Ascending aorta (tissue), 2 donors: ENCODE measurements around the gene MOG. TPM values are rescaled to one million over a fixed set of nuclear protein-coding genes. Genes with fewer than 3 reads are reported as not detected.
A peak's percentile ranks its signal among the peaks of the same experiment; 100 is the strongest.

Experiments
- DNase-seq, 2 donors: peaks; one replicate each; pipeline ENCODE4 v3.0.0-alpha.2; 2019; ENCODE audit warnings: low spot score in 2 of 2
- H3K27ac ChIP-seq, 2 donors: fragments of 200-600 bp; sonication (generic); one replicate each; pipeline ENCODE4 v1.5.1; 2016 to 2017; ENCODE audit warnings: mild to moderate bottlenecking in 1 of 2
- H3K27me3 ChIP-seq: fragments of 200-600 bp; sonication (generic); one replicate; pipeline ENCODE4 v1.5.1; 2017
- H3K36me3 ChIP-seq, 2 donors: fragments of 200-600 bp; sonication (generic); one replicate each; pipeline ENCODE4 v1.5.1; 2016
- H3K4me1 ChIP-seq, 2 donors: fragments of 200-600 bp; sonication (generic); one replicate each; pipeline ENCODE4 v1.5.1; 2016 to 2017; ENCODE audit warnings: mild to moderate bottlenecking in 1 of 2
- H3K4me3 ChIP-seq, 2 donors: fragments of 200-600 bp; sonication (generic); one replicate each; pipeline ENCODE4 v1.5.1; 2016 to 2017; ENCODE audit warnings: mild to moderate bottlenecking in 1 of 2
- H3K9me3 ChIP-seq, 2 donors: fragments of 200-600 bp; sonication (generic); one replicate each; pipeline ENCODE4 v1.5.1; 2016
- intact Hi-C: fragments of 100-400 bp; cut with DNase I; formaldehyde crosslinking; loops from one replicate; pipeline ENCODE4 v1.15.1; 2023
- total RNA-seq: library from RNA; depleted of rRNA; stranded (reverse); fragments of >200 nt; gene quantifications from one replicate; pipeline ENCODE4 v1.1.0, GENCODE V29; 2016
- TF ChIP-seq, protein P1 (sequence below), 3 experiments: fragments of 200-600 bp in 2 of 3; fragments of 450-650 bp in 1 of 3; sonication (generic) in 2 of 3; IDR thresholded peaks; one replicate each; pipeline ENCODE4 v1.5.1; 2016 to 2019; ENCODE audit warnings: antibody characterized with exemption in 3 of 3, mild to moderate bottlenecking in 1 of 3, moderate library complexity in 1 of 3

Gene MOG
- total RNA-seq, 1 donor from 2014 or later = not detected

- Histone ChIP-seq H3K9me3 (no peaks in the 10 kb centered on the region), H3K4me3 (peak overlapping the region; percentile 72 to 85), H3K27me3 (no peaks in the 10 kb centered on the region), H3K4me1 (peaks cover 11 to 25% of the 10 kb centered on the region in 2 donors), H3K27ac (peak overlapping the region; percentile 72 to 85), H3K36me3 (peaks cover 0 to 8% of the 10 kb centered on the region in 2 donors)
- TF ChIP-seq, protein P1, sequence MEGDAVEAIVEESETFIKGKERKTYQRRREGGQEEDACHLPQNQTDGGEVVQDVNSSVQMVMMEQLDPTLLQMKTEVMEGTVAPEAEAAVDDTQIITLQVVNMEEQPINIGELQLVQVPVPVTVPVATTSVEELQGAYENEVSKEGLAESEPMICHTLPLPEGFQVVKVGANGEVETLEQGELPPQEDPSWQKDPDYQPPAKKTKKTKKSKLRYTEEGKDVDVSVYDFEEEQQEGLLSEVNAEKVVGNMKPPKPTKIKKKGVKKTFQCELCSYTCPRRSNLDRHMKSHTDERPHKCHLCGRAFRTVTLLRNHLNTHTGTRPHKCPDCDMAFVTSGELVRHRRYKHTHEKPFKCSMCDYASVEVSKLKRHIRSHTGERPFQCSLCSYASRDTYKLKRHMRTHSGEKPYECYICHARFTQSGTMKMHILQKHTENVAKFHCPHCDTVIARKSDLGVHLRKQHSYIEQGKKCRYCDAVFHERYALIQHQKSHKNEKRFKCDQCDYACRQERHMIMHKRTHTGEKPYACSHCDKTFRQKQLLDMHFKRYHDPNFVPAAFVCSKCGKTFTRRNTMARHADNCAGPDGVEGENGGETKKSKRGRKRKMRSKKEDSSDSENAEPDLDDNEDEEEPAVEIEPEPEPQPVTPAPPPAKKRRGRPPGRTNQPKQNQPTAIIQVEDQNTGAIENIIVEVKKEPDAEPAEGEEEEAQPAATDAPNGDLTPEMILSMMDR (IDR thresholded peaks at IDR 0.05) = no peak
- intact Hi-C loops = loop anchor here (1.0 to 10.0 kb wide), 2 partner anchors 124 to 697 kb away; partner anchors contain the start of gene TRIM39
- DNase-seq = peak in 1 of 2 donors; percentile 86
Measured at GRCh38 chr6:29627755-29628418, 29.0 kb upstream of the MOG start.

DNA sequence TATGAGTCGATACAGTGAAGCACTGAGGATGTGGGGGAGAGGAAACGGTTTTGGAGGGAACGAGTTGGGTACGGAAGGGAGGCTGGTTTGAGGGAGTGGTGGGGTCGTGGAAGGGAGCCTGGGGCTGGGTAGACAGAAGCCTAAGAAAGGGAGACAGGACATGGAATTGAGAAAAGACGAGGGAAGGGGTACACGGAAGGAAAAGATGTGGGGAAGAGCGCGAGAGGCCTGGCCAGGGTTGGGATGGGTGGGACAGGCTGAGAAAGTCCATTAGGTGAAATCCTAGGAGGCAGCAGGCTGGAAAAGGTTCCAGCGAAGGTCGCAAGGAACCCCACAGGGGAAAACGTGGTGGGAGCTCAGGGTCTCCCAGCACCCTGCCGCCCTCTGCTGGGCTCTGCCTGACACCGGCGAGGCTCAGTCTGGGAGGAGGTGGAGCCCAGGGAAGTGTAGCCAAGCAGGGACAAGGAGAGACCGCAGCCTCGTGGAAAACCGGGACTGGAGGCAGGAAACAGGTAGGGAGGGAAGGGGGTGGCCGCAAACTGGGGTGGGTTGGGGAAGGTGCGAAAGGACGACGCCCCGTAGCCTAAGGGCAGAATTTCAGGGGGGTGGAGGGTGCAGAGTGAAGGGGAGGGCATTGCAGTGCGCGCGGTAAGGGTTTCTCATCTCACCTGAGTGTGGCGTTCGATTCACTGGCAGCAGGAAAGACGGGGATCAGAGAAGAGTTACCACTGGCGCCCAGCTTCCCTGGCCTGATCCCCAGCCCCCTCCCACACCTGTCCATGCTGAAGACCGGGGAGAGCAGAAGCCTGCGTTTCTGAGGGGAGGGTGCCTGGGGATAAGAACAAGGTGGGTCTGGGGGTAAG, 28.2 kb upstream of the MOG start:
- Histone ChIP-seq H3K36me3 (peaks cover 0 to 1% of the 10 kb centered on the region in 2 donors), H3K27me3 (no peaks in the 10 kb centered on the region), H3K9me3 (no peaks in the 10 kb centered on the region), H3K4me1 (peaks cover 11 to 25% of the 10 kb centered on the region in 2 donors), H3K4me3 (peak overlapping the region; percentile 72 to 85), H3K27ac (peak overlapping the region; percentile 72 to 85)
- intact Hi-C loops = loop anchor here (1.0 to 10.0 kb wide), 2 partner anchors 124 to 696 kb away; partner anchors contain the start of gene TRIM39
- DNase-seq = peak; percentile 41 to 86
- TF ChIP-seq, protein P1 (IDR thresholded peaks at IDR 0.05) = peak; percentile 55 to 81 (median 80)

DNA sequence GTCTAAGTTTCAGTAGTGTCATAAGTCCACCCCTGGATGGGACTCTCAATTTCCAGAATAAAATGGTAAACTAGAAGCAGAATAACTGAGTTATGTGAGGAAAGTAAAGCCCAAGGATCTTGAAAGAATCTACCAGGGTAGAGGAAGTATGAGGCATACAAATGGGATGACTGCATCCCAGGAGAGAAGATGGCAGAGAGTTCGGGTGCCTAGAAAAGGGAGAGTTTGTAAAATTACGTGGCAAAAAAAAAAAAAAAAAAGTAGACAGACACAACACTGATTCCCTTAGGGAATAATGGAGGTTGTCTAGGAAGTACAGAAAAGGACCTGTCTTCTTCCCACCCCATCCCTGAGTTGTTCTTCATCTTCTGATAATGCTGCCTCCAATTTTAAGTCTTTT, 27.3 kb upstream of the MOG start:
- H3K4me3 ChIP-seq = no peak overlapping the region
- no peaks in the 10 kb centered on the region for H3K9me3 ChIP-seq
- H3K4me1 ChIP-seq = peaks cover 11 to 25% of the 10 kb centered on the region in 2 donors
- TF ChIP-seq, protein P1 (IDR thresholded peaks at IDR 0.05) = no peak
- intact Hi-C loops = loop anchor here (10.0 kb wide), 1 partner anchor 695 kb away; the partner anchor contains the start of gene TRIM39
- no peak overlapping the region for H3K27ac ChIP-seq
- DNase-seq = no peak
- no peaks in the 10 kb centered on the region for H3K27me3 ChIP-seq
- H3K36me3 ChIP-seq = no peaks in the 10 kb centered on the region

- H3K36me3 ChIP-seq = no peaks in the 10 kb centered on the region
- intact Hi-C loops = loop anchor here (5.0 to 10.0 kb wide), 2 partner anchors 347 to 584 kb away; partner anchors contain the start of gene TRIM26
- H3K9me3 ChIP-seq = no peaks in the 10 kb centered on the region
- TF ChIP-seq, protein P1 (IDR thresholded peaks at IDR 0.05) = no peak
- H3K27me3 ChIP-seq = no peaks in the 10 kb centered on the region
- peaks cover 11 to 25% of the 10 kb centered on the region in 2 donors for H3K4me1 ChIP-seq
- no peak overlapping the region for H3K4me3 ChIP-seq
- DNase-seq = no peak
- H3K27ac ChIP-seq = no peak overlapping the region
Measured at GRCh38 chr6:29630315-29630714, 26.6 kb upstream of the MOG start.

DNA sequence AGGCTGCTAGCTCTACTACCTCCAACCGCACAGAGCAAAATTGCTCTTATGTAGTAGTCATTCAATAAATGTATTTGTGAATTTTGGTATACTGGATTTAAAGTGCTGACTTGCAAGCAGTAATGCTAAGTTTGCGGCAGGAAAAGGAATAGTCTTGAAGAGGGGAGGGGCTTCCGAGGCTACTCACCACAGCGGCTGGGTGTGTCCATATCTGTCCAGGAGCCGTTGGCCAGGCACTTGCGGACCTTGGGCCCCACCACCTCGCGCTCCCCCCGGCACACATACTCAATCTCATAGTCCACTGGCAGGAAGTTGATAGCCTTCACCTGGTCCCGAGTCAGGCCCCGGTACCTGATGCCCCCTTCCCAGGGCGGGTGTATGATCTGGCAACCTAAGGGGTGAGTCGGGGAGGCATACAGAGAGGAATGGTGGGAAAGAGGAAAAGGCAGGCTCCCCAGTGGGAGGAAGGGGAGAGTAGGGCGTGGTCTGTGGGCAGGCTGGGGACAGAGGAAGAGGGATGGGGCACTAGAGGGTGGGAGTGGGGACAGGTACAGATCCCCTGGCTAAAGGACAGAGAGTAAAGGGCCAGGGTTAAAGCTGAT, 25.6 kb upstream of the MOG start:
- Histone ChIP-seq H3K27ac (no peak overlapping the region), H3K4me3 (peak overlapping the region in 1 of 2 donors; percentile 81), H3K9me3 (no peaks in the 10 kb centered on the region), H3K4me1 (peaks cover 11 to 25% of the 10 kb centered on the region in 2 donors), H3K36me3 (no peaks in the 10 kb centered on the region), H3K27me3 (no peaks in the 10 kb centered on the region)
- intact Hi-C loops = loop anchor here (5.0 to 10.0 kb wide), 2 partner anchors 346 to 583 kb away; partner anchors contain the start of gene TRIM26
- TF ChIP-seq, protein P1 (IDR thresholded peaks at IDR 0.05) = no peak
- DNase-seq = no peak
